Cardiac fibroblast (primary cell): ENCODE data around the gene CEP57L1.

Source experiments
- DNase-seq, 2 donors: peaks; one replicate each; pipeline versions ENCODE4 v3.0.0 to v3.0.0-alpha.2; 2010; ENCODE audit warnings: low read depth in 2 of 2
- H3K4me3 ChIP-seq, 2 donors: replicated peaks in 1 of 2; 1 replicate in 1 of 2; 2 replicates in 1 of 2; pipeline ENCODE4 v1.5.1; 2011; ENCODE audit warnings: low read depth in 2 of 2, low read length in 2 of 2, mild to moderate bottlenecking in 2 of 2, moderate library complexity in 1 of 2
- CTCF ChIP-seq: IDR thresholded peaks from one replicate; pipeline ENCODE4 v1.5.1; 2011; ENCODE audit warnings: low read depth, mild to moderate bottlenecking, low read length, inconsistent platforms

Gene CEP57L1

DNA sequence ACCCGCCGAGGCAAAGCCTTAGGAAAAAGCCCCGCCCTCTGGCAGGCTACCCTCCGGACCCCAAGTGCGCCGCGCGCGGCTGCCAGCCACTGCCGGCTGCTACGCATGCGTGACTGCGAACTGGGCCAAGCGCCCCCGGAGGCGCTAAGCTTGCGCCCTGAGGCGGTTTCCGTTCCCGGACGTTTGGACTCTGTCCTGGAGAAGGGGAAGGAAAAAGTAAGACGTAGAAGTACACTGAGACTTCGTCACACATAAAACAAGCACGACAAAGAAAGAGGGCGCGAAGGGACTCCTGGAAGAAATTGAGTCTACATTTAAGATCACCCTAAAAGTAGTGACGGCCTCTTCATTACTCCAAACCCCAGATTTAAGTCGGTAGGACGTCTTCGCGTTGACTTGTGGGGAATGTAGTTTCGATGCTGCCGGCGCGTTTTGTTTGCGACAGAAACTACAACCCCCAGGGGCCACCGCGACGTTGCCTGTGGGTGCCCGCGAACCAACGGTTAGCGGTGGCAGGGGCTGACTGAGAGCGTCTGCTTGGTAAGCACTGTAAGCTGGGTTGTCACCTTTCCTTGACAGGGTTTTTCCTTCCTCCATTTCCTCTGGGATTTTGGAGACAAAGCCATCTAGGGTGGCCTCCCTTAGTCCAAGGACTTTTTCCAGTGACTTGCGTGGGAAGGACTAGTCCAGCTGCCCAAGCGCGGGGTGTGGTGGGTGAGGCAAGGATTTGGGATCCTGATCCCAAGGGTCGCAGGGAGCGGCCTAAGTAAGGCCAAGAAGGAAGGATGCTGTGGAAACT is at the start of gene CEP57L1:
Gene CEP57L1 (plus strand): TSS at position 472 of the 799 bp plus-strand sequence. CDS start 49,715 bp downstream, outside the sequence.
- TF ChIP-seq CTCF = peak; percentile 18
- DNase-seq = peak; percentile 98 to 99
- peak within 1 kb of the TSS; percentile 87 to 88 for H3K4me3 ChIP-seq

GRCh38 chr6:109048176-109048575 is 47.1 kb upstream of the CEP57L1 start:
- TF ChIP-seq CTCF = no peak
- no peak overlapping the region for H3K4me3 ChIP-seq
- no peak for DNase-seq

GRCh38 chr6:109048670-109049415 is 46.5 kb upstream of the CEP57L1 start:
- no peak overlapping the region for H3K4me3 ChIP-seq
- no peak for TF ChIP-seq CTCF
- DNase-seq = no peak

GRCh38 chr6:109050012-109050411 is 45.3 kb upstream of the CEP57L1 start:
- H3K4me3 ChIP-seq = no peak overlapping the region
- no peak for DNase-seq
- no peak for TF ChIP-seq CTCF

GRCh38 chr6:109050447-109051102 is 44.7 kb upstream of the CEP57L1 start:
- no peak for TF ChIP-seq CTCF
- no peak for DNase-seq
- H3K4me3 ChIP-seq = no peak overlapping the region

- no peak overlapping the region for H3K4me3 ChIP-seq
- no peak for DNase-seq
- no peak for TF ChIP-seq CTCF
Measured at GRCh38 chr6:109051301-109052017, 43.8 kb upstream of the CEP57L1 start.
